ENCODE data around the gene PRKN.

Gene PRKN

GRCh38 chr6:162273986-162274385 is 453.6 kb downstream of the PRKN start:
- DNase-seq, result no peak

- no peak for DNase-seq
Measured at GRCh38 chr6:162271922-162272321, 455.6 kb downstream of the PRKN start.

- DNase-seq, result no peak
Measured at GRCh38 chr6:162270966-162271365, 456.6 kb downstream of the PRKN start.

DNA sequence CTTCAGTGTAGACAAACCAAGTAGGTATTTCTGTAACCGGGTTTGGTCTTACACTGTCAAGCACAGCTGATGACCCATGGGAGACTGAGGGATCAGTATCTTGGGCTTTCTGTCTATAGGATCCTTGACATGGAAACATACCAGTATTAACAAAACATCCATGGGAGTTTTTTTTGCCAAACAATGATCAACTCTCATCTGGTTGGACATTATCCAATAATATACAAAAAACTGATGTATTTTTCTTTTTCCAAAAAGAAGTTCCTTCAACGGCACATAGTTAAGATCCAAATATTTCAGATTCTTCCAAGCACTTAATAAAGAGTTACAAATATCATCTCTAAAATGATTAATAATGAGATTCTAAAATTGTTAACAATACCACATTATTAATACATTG is 459.9 kb downstream of the PRKN start:
- DNase-seq, result no peak

DNA sequence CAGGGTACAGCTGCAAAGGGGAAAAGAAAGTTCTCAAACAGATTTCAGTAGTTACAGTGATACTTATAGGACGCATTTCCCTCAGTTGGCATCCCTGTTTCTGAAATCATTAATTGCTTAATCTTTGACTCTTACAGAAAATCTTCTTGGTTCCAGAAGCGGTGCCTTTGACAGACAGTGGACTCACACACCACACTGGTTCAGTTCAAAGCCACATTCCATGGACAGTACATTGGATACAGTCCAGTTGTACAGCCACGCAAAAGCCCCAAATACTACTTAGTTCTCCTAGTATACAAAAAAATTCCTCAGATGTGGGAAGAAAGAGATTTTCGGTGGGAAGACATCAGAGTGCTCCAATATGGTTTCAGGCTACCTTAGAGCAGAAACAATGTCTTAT is 460.4 kb downstream of the PRKN start:
- DNase-seq, result no peak

DNA sequence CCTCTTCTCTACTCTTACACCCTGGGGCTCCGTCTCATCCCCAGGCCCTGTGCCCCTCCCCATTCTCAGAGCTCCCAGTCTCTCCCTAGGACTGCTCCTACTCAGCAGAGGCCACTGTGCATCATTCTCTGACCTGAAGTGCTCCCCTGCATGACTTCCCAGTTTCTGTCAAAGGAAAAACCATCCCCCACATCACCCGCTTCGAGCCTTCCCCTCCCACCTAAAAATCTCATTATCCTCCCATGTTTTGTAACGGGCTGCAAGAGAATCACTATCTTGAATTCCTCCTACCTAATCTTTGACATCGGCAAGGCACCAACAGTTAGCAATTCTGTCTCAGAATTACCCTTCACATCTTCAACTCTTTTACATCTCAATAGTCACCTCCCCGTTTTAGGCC is 463.0 kb downstream of the PRKN start:
- no peak for DNase-seq

GRCh38 chr6:162262466-162263196 is 464.9 kb downstream of the PRKN start:
- DNase-seq, result no peak

- no peak for DNase-seq
Measured at GRCh38 chr6:162261598-162261997, 466.0 kb downstream of the PRKN start.

DNA sequence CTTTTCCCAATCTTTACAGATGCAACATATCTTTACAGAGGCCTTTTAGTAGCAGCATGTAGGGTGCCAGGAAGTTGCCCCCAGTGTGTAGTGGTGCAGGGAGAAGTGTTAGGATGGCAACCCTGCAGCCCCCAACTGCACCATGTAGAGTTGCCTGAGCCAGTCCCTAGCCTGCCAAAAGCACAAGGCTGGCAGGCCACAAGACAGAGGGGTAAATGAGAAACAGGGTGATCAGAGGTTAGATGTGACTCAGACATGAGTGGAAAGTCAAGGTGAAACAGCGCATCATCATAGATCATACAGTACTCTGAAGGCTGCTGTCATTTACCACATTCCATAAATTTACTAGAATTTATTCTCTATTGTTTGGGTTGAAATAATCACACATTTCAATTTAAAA is 467.5 kb downstream of the PRKN start:
- no peak for DNase-seq

- no peak for DNase-seq
Measured at GRCh38 chr6:162258647-162259046, 468.9 kb downstream of the PRKN start.

DNA sequence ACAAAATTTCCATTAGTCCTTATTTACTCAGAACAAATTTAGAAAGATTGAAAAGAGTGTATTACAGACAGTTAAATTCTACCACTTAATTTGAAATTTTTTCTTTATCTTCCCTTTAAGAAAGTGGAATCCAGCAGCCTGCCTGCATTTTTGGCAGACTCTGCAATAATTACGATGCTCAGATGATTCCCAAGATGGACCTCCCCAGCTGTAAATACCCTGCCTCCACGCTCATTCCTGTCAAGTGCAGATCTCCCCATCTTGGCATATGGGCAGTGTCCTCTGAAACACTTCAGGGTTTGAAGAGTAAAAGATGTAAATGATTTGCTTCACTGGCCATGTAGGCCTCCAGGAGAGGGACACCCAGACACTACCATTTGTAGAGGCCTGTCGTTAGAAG is 471.2 kb downstream of the PRKN start:
- no peak for DNase-seq

DNA sequence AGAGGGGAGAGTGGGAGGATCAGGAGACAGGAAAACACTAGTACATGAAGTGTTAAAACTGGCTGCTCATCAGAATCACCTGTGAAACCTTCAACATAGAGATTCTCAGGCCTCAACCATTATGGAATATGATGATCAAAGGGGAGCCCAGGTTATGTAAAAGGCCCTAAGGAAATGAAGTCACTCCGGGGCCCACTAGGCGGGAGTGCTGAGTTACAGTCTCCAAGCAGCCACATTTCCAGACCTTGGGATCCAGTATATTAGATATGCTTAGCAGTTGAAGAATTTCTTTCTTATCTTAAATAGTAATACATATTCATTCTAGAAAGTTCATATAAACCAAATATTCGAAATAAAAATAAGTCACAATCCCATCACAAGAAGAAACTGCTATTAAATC is 476.3 kb downstream of the PRKN start:
- no peak for DNase-seq

DNA sequence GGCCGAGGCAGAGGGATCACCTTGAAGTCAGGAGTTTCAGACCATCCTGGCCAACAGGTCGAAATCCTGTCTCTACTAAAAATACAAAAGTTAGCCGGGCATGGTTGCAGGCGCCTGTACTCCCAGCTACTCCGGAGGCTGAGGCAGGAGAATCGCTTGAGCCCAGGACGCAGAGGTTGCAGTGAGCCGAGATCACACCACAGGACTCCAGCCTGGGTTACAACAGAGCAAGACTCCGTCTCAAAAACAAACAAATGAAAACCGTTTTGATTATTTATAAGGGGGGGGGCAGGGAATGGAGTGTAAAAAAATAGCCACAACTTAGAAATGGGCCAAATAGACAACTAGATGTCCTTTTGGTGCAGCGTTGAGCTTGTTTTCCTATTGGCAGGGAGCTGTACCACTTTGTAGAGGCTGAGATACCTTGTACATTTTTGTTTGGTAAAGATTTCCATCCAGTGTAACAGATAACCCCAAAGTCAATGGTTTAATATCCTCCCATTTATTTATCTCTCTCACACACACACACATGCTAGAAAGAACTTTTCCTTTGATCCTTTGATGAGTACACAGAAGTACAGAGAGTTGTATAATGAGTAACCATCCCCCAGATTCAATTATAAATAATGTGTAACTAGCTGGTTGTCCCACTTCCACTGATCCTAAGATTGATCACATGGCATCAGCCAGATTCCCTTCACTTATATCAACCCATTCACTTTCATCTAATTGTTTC is 477.5 kb downstream of the PRKN start:
- no peak for DNase-seq

DNA sequence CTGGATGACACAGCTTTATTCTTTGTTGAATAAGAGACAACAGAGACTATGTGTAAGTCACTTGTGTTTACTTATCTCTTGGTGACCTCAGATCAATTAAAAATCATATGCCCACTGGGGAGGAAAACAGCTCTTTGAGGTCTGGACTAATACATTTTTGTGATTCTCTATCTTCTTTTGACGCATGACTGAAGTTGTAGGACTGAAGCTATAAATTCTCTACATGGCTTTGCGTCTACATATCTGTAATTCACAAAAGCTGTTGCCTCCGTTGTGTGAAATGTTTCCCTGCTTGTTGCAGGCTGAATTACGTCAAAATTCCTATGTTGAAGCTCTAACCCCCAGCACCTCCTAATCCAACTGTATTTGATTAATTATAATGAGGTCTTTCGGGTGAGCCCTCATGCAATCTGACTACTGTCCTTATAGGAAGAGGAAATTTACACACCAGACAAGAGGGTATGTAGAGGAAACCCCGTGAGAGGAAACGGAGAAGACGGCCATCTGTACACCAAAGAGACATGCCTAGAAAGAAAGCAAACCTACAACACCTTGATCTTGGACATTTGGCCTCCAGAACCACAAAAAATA is 481.6 kb downstream of the PRKN start:
- no peak for DNase-seq

GRCh38 chr6:162244031-162244430 is 483.5 kb downstream of the PRKN start:
- DNase-seq, result no peak

- DNase-seq, result no peak
Measured at GRCh38 chr6:162242915-162243314, 484.7 kb downstream of the PRKN start.

DNA sequence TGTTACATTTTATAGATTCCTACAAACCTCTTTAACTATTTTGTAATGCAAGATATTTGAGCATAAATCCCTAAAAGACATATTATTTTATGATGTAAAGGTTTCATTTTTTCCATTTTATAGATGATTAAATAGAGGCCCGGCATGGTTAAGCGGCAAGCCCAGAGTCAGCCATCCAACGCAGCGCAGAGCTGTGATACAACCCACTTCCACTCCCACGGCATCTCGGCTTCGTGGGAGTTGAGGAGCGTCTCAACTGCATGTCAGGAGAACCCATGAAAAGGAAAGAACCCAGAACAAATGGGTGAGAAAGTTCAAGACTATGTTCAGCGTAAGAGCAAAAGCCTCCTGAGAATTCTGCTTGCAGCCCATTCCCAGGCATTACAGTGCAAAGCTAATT is 488.2 kb downstream of the PRKN start:
- no peak for DNase-seq

GRCh38 chr6:162238675-162239074 is 488.9 kb downstream of the PRKN start:
- DNase-seq, result no peak

DNA sequence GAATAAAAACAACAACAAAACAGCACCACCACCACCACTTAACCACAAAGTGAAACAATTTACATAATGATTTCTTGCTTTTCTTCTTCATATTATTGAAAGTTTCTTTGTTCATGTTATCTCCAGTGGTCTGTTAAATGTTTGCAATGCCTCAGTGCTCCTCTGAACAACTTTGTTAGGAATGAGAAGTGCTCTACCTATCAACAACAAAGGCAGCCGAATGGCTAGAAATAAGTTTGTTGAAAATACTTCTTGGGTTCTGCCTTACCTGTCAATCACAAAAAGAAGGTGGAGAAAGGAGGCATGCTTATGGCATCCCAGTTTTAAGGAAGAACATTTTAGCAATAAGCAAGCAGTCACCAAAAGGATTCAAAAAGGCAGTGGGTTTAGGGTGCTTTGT is 490.2 kb downstream of the PRKN start:
- DNase-seq, result no peak

GRCh38 chr6:162234631-162235030 is 492.9 kb downstream of the PRKN start:
- no peak for DNase-seq

DNA sequence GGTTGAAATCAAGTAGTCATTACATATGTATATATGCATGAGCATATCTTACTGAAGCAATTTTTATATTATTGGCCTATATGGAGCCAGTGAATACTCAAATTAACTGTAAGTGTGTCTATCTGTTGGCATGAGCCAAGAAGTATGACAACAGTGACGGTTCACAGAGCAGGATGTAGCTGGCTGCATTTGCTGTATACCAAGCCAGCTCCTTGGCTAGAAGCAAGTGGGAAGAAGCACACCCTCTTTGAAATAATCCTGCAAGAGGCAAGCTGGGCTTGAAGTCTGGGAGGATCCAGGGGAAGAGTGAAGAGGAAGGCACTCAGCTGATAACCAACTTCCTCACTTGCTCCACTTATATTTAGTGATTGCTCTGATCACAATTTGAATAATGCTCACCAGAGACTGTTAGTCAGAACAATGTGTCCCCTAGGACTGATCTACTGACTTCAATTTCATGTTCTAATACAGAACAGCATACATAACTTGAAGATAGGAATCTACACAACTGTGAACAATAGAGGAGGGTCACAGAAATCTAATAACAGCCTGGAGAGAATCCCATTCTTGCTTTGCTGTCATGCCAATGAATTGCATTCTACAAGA is 497.3 kb downstream of the PRKN start:
- DNase-seq, result no peak

- no peak for DNase-seq
Measured at GRCh38 chr6:162229093-162229492, 498.5 kb downstream of the PRKN start.

DNA sequence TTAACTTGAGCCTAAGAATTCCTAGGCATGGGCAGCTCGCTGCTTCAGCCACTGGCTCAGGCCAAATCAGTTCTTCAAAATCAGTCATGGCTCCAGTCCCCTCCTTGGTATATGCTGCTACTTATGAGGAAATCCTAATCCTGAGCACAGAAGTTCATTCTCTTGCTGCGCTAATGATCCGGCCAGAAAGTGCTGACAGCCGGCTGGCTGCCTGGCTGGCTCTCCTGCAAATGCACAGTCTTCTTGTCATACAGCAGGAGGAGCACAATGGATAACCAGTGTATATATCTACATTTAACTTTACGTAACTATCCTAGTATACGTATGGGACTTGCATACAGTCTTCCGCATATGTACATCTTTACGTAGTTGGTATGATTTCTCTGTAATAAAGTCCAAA is 500.8 kb downstream of the PRKN start:
- no peak for DNase-seq

GRCh38 chr6:162222521-162222920 is 505.0 kb downstream of the PRKN start:
- no peak for DNase-seq
